CD8-positive, alpha-beta memory T cell (primary cell): ENCODE data around the gene COPS7A. TPM values are rescaled to one million over a fixed set of nuclear protein-coding genes. Genes with fewer than 3 reads are reported as not detected.

Experiments used
- CTCF ChIA-PET: fragments of 350-600 bp; sonication (Branson Sonifier 250); formaldehyde crosslinking; loops from one replicate; lab custom pipeline; 2021; ENCODE audit warnings: antibody characterized with exemption; lab: Charles Lee
- POLR2A ChIA-PET: fragments of 350-600 bp; sonication (Branson Sonifier 250); formaldehyde crosslinking; loops from one replicate; lab custom pipeline; 2021; ENCODE audit warnings: antibody characterized with exemption; lab: Charles Lee
- DNase-seq, 5 donors: peaks; one replicate each; pipeline versions ENCODE4 v3.0.0 to v3.0.0-alpha.2; 2020 to 2022; ENCODE audit warnings: mixed read lengths in 1 of 5
- H3K27ac ChIP-seq: one replicate; pipeline ENCODE4 v1.7.0; 2013; ENCODE audit warnings: low read depth, mild to moderate bottlenecking, low read length, moderate library complexity
- H3K27me3 ChIP-seq: 2 replicates; pipeline ENCODE4 v1.7.0; 2013; ENCODE audit warnings: low read length, mild to moderate bottlenecking; ENCODE audit not compliant: insufficient read depth, poor library complexity, severe bottlenecking
- H3K36me3 ChIP-seq: 2 replicates; pipeline ENCODE4 v1.7.0; 2013; ENCODE audit warnings: mild to moderate bottlenecking, low read length, moderate library complexity; ENCODE audit not compliant: insufficient read depth
- H3K4me1 ChIP-seq: 2 replicates; pipeline ENCODE4 v1.7.0; 2013; ENCODE audit warnings: mild to moderate bottlenecking, low read length, moderate library complexity; ENCODE audit not compliant: insufficient read depth
- H3K4me3 ChIP-seq: 2 replicates; pipeline ENCODE4 v1.7.0; 2013; ENCODE audit warnings: mild to moderate bottlenecking, low read length
- H3K9me3 ChIP-seq: 2 replicates; pipeline ENCODE4 v1.7.0; 2013; ENCODE audit warnings: mild to moderate bottlenecking, low read length
- H3K27ac Mint-ChIP-seq, 8 donors: one replicate each; pipeline ENCODE4 v1.8.0; 2020 to 2021; ENCODE audit warnings: mixed read lengths in 8 of 8, mild to moderate bottlenecking in 6 of 8, inconsistent platforms in 3 of 8, moderate library complexity in 3 of 8
- H3K27me3 Mint-ChIP-seq, 2 donors: one replicate each; pipeline ENCODE4 v1.8.0; 2020 to 2021; ENCODE audit warnings: mixed read lengths in 2 of 2, mild to moderate bottlenecking in 1 of 2, moderate library complexity in 1 of 2
- H3K36me3 Mint-ChIP-seq, 3 donors: one replicate each; pipeline ENCODE4 v1.8.0; 2020 to 2021; ENCODE audit warnings: mixed read lengths in 3 of 3, inconsistent platforms in 1 of 3, mild to moderate bottlenecking in 1 of 3
- H3K4me1 Mint-ChIP-seq, 3 donors: one replicate each; pipeline ENCODE4 v1.8.0; 2020 to 2021; ENCODE audit warnings: mixed read lengths in 3 of 3, inconsistent platforms in 1 of 3, mild to moderate bottlenecking in 1 of 3
- H3K4me3 Mint-ChIP-seq, 7 donors: one replicate each; pipeline ENCODE4 v1.8.0; 2020 to 2021; ENCODE audit warnings: mixed read lengths in 7 of 7, mild to moderate bottlenecking in 6 of 7, moderate library complexity in 4 of 7, inconsistent platforms in 2 of 7
- H3K9me3 Mint-ChIP-seq, 5 donors: one replicate each; pipeline ENCODE4 v1.8.0; 2020 to 2022; ENCODE audit warnings: mixed read lengths in 5 of 5, mild to moderate bottlenecking in 3 of 5, moderate library complexity in 2 of 5, inconsistent platforms in 1 of 5
- polyA plus RNA-seq: library from polyadenylated mRNA; unstranded; fragments of 300-500 nt; fragmentation: Illumina TruSeq; gene quantifications from one replicate; pipeline ENCODE4 v1.2.3, GENCODE V29; 2021
- total RNA-seq, 2 experiments: library from RNA; stranded (reverse); gene quantifications; one replicate each; pipeline ENCODE4 v1.2.3, GENCODE V29; 2021

The COPS7A gene
- total and polyA plus RNA-seq, 3 experiments from 2014 or later: 46.2 to 49.7 (median 48.8) TPM

DNA sequence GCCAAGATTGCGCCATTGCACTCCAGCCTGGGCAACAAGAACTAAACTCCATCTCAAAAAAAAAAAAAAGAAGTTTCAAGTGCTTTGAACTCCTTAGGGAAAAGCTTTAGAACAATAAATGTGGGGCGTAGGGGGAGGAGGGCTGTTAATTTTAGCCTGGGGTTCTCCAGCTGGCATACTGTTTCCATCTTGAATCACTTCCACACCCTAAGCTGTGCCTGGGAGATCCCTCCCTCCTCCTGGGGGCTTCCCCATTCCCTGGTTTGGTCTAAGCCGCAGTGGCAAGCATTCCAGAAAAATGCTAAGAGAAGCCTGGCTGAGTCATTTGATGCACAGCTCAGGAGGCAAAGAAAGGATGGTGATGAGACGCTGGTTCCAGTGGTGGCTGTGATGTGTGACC is 32.4 kb upstream of the COPS7A start:
- Mint-ChIP-seq H3K27me3 (peaks cover 0 to 1% of the 10 kb centered on the region in 2 donors), H3K4me3 (peak overlapping the region in 1 of 7 donors; percentile 23), H3K4me1 (peaks cover 27 to 43% (median 41%) of the 10 kb centered on the region in 3 donors), H3K27ac (peak overlapping the region in 4 of 8 donors; percentile 30 to 83 (median 60)), H3K9me3 (no peaks in the 10 kb centered on the region), H3K36me3 (peaks cover 0 to 29% (median 2%) of the 10 kb centered on the region in 3 donors)
- CTCF ChIA-PET: interaction anchor here (1.2 to 2.0 kb wide), 2 partner anchors 33 to 121 kb away, joined by 3 to 5 read pairs; partner anchors contain the start of gene COPS7A
- DNase-seq: no peak
- Histone ChIP-seq H3K27me3 (no peaks in the 10 kb centered on the region), H3K4me1 (peaks cover 26% of the 10 kb centered on the region), H3K27ac (no peak overlapping the region), H3K4me3 (no peak overlapping the region), H3K9me3 (no peaks in the 10 kb centered on the region), H3K36me3 (no peaks in the 10 kb centered on the region)
- POLR2A ChIA-PET: no interaction called here

DNA sequence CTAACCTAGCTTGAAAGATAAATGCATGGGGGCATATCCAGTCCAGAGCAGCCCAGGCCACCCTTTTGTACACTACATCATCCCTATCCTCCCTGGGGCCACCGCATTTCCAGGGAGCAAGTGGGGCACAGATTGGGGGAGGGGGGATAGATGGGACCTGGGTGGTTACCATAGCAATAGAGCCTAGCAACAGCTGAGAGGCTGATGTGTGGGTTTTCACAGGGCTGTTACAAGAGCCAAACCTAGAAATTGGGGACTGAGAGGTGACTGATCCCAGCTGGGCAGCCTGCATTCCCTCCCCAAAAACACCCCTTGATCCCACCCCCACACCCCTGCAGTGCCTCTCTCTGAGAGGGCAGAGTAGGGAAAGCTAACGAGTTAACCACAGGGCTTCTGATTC is 31.0 kb upstream of the COPS7A start:
- peak overlapping the region in 1 of 7 donors; percentile 4 for H3K4me3 Mint-ChIP-seq
- Histone ChIP-seq H3K27me3 (no peaks in the 10 kb centered on the region), H3K4me1 (peaks cover 16% of the 10 kb centered on the region), H3K4me3 (no peak overlapping the region), H3K9me3 (no peaks in the 10 kb centered on the region), H3K36me3 (no peaks in the 10 kb centered on the region), H3K27ac (no peak overlapping the region)
- peaks cover 0 to 1% of the 10 kb centered on the region in 2 donors for H3K27me3 Mint-ChIP-seq
- H3K36me3 Mint-ChIP-seq: peaks cover 0 to 18% (median 2%) of the 10 kb centered on the region in 3 donors
- no peaks in the 10 kb centered on the region for H3K9me3 Mint-ChIP-seq
- no peak for DNase-seq
- CTCF ChIA-PET: interaction anchor here (1.2 to 2.0 kb wide), 3 partner anchors 31 to 180 kb away, joined by 3 to 5 read pairs (median 4); partner anchors contain the start of genes COPS7A and SPSB2
- peaks cover 14 to 29% (median 27%) of the 10 kb centered on the region in 3 donors for H3K4me1 Mint-ChIP-seq
- POLR2A ChIA-PET: interaction anchor here (1.2 kb wide), 1 partner anchor 30 kb away, joined by 3 read pairs; no protein-coding TSS in a partner anchor
- H3K27ac Mint-ChIP-seq: peak overlapping the region in 3 of 8 donors; percentile 5 to 67 (median 8)

DNA sequence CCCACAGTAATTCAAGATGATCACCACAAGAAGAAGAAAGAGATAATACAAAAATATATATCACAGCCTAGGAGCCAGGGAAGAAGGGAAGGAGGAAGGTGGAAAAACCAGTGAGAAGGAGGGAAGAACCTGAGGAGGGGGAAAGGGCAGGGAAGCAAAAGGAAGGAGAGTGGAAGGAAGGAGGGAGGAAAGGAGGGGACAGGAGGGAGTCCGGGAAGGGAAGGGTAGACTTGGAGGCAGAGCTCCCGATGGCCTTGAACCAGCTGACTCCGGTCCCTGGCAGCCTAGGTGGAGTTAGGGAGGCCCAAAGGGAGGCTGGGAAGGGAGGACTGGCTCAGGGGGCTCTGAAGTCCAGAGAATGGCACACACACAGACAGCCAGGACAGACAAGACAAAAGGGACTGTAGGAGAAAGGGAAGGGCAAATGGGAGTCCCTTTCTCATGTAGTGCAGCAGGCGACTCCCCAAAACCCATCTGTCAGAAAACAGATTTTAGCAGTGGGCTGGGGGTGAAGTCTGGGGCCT is 30.0 kb upstream of the COPS7A start:
- DNase-seq: no peak
- no peak overlapping the region for H3K4me3 ChIP-seq
- H3K4me1 ChIP-seq: peaks cover 8% of the 10 kb centered on the region
- H3K36me3 ChIP-seq: no peaks in the 10 kb centered on the region
- ChIA-PET CTCF (no interaction called here), POLR2A (no interaction called here)
- H3K36me3 Mint-ChIP-seq: peaks cover 0 to 13% (median 2%) of the 10 kb centered on the region in 3 donors
- H3K4me1 Mint-ChIP-seq: peaks cover 17 to 26% (median 25%) of the 10 kb centered on the region in 3 donors
- H3K4me3 Mint-ChIP-seq: no peak overlapping the region
- no peaks in the 10 kb centered on the region for H3K9me3 Mint-ChIP-seq
- H3K27me3 ChIP-seq: no peaks in the 10 kb centered on the region
- H3K9me3 ChIP-seq: no peaks in the 10 kb centered on the region
- peaks cover 5 to 8% of the 10 kb centered on the region in 2 donors for H3K27me3 Mint-ChIP-seq
- H3K27ac Mint-ChIP-seq: peak overlapping the region in 2 of 8 donors; percentile 33 to 96
- no peak overlapping the region for H3K27ac ChIP-seq

DNA sequence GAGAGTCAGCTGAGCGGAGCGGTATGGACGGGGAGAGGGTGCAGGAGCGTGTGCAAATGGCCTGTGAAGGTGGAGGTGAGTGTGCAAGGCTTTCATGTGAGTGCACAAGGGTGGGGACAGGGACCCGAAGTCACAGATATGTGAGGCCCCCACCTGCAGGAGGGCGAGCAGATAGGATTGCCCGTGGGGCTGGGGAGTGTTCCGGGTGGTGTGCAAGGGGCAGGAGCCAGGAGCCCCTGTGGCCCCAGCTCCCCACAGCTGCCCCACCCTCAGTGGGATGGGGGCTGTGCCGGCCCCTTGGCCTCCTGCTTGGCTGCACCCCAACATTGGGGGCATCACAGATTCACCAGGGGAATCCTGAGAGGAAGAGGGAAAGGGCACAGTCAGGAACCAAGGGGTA is 29.1 kb upstream of the COPS7A start:
- Mint-ChIP-seq H3K4me1 (peaks cover 23 to 29% (median 27%) of the 10 kb centered on the region in 3 donors), H3K27ac (peak overlapping the region in 1 of 8 donors; percentile 33), H3K9me3 (no peaks in the 10 kb centered on the region), H3K36me3 (peaks cover 0 to 6% (median 2%) of the 10 kb centered on the region in 3 donors), H3K27me3 (peaks cover 11 to 12% of the 10 kb centered on the region in 2 donors), H3K4me3 (peak overlapping the region in 1 of 7 donors; percentile 73)
- no peak for DNase-seq
- H3K36me3 ChIP-seq: no peaks in the 10 kb centered on the region
- ChIA-PET POLR2A (interaction anchor here (0.5 kb wide), 1 partner anchor 46 kb away, joined by 4 read pairs; no protein-coding TSS in a partner anchor), CTCF (no interaction called here)
- H3K27ac ChIP-seq: no peak overlapping the region
- no peak overlapping the region for H3K4me3 ChIP-seq
- H3K4me1 ChIP-seq: peaks cover 8% of the 10 kb centered on the region
- H3K27me3 ChIP-seq: peaks cover 7% of the 10 kb centered on the region
- H3K9me3 ChIP-seq: no peaks in the 10 kb centered on the region

DNA sequence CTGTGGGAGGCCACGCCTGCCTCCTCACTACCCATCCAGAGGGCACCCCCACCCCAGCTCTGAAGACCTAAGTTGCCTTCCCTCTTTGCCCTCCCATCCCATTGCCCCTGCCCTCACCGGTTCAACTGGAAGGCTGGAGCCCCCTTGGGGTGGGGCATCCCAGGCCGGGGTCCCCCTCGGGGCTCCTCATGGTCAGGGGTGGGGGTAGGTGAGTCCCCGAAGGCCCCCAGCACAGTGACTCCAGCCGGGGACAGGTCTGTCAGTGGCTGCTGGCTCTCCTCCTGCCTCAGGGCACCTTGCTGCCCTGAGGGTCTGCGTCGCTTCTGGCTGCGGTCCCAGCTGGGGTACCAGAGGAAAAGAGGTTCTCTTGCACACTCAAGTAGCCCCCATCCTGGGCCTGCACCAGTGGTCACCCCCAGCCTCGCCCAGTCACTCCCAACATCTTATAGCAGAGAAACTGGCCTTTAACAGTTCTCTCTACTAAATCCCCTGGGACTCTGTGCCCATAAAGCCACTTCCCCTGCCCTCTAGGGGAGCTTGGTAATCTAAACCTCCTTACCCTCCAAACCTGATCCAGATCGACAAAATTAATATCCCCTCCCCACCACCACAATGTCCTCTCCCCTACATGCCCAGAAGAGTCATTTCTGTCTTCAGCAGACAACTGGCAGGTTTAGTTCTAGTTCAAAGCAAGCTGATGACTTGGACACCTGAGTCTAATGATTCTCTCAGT is 28.4 kb upstream of the COPS7A start:
- no peaks in the 10 kb centered on the region for H3K9me3 ChIP-seq
- no peak overlapping the region for H3K27ac ChIP-seq
- Mint-ChIP-seq H3K27me3 (peaks cover 12 to 13% of the 10 kb centered on the region in 2 donors), H3K9me3 (no peaks in the 10 kb centered on the region), H3K4me3 (peak overlapping the region in 1 of 7 donors; percentile 73), H3K36me3 (peaks cover 0 to 5% (median 2%) of the 10 kb centered on the region in 3 donors), H3K4me1 (peaks cover 16 to 23% (median 20%) of the 10 kb centered on the region in 3 donors), H3K27ac (peak overlapping the region in 1 of 8 donors; percentile 9)
- peaks cover 8% of the 10 kb centered on the region for H3K27me3 ChIP-seq
- H3K4me3 ChIP-seq: no peak overlapping the region
- ChIA-PET CTCF (interaction anchor here (0.7 to 1.2 kb wide), 2 partner anchors 68 to 76 kb away, joined by 3 read pairs; no protein-coding TSS in a partner anchor), POLR2A (no interaction called here)
- H3K36me3 ChIP-seq: no peaks in the 10 kb centered on the region
- H3K4me1 ChIP-seq: peaks cover 1% of the 10 kb centered on the region
- DNase-seq: no peak

DNA sequence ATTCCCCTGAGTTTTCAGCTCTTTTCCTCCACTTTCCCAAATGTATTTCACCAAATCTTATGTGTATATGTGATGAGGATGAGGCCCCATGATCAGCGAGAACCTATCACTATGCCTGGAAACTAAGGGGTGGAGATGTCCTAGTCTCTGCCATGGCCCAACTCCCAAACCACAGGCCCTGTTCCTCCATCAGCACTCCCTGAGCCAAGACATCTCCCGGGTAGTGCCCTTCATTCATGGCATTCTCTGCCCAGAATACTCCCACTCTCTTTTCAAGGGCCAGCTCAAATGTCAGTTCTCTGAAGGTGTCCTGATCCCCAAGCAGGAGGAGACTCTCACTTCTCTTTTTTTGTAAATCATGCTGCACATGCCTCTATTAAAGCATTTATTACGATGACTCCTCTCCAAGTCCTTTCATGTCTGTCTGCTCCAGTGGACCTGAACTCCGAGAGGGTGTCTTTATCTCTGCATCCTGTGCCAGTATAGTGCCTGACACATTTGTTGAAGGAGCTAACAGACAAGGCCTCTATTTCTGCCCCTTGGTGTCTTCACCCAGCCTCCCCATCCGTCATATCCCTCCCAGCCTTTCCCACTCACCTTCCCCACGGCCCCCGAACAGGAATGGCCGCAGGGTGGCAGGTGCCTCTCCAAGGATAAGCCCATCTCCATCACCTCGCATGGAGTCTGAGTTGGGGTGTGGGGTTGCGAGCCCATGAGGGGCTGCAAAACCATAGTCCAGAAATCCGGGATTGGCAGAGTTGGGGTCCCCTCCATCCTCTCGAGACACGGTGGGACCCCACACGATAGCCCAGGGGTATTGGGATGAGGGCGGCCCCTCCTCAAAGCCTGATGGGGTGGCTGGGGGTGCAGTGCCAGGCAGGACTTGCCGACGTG is 26.9 kb upstream of the COPS7A start:
- peaks cover 26 to 31% (median 28%) of the 10 kb centered on the region in 3 donors for H3K4me1 Mint-ChIP-seq
- peak overlapping the region in 1 of 7 donors; percentile 23 for H3K4me3 Mint-ChIP-seq
- H3K4me1 ChIP-seq: peaks cover 5% of the 10 kb centered on the region
- no peak overlapping the region for H3K27ac ChIP-seq
- peak overlapping the region in 1 of 8 donors; percentile 57 for H3K27ac Mint-ChIP-seq
- no peaks in the 10 kb centered on the region for H3K36me3 ChIP-seq
- H3K36me3 Mint-ChIP-seq: peaks cover 0 to 5% (median 2%) of the 10 kb centered on the region in 3 donors
- no peak overlapping the region for H3K4me3 ChIP-seq
- H3K27me3 Mint-ChIP-seq: peaks cover 24 to 26% of the 10 kb centered on the region in 2 donors
- DNase-seq: no peak
- H3K9me3 ChIP-seq: no peaks in the 10 kb centered on the region
- ChIA-PET CTCF (no interaction called here), POLR2A (no interaction called here)
- peaks cover 0 to 2% (median 0%) of the 10 kb centered on the region in 5 donors for H3K9me3 Mint-ChIP-seq
- peaks cover 21% of the 10 kb centered on the region for H3K27me3 ChIP-seq

DNA sequence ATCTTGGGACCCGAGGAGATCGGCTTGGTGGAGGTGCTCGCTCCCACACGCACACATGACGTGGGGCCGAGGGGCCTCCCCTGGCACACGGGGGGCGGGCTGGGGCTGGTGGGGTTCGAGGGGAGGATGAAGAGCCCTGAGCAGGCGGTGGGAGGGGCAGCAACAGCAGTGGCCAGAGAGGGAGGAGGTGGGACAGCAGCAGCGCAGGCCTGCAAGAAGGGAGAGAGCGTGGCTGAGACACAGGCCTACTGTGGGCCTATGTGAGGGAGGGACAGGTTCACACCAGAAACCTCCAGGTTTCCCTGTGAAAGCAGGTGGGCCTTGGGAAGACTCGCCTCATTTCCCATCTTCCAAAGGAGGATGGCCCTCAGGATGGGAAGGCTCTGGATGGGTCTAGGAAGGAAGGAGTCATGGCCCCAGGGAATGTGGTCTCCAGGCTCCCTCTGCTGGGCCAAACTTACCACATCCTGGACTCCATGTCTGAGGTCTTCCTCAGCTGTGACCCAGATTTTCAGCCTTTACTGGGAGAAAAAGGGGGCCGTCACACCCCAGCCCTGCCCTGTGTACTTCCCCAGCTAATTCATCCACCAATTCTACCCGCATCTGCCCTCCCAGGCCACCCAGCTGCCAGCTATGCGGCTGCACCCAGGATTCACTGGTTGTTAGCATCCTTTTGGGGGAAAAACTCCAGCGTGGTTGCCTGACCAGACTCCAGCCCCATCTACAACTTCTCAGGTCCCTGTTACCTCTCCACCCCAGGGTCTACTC is 26.1 kb upstream of the COPS7A start:
- CTCF ChIA-PET: interaction anchor here (1.2 to 1.4 kb wide), 2 partner anchors 8 to 79 kb away, joined by 3 read pairs; no protein-coding TSS in a partner anchor
- peaks cover 0 to 2% (median 0%) of the 10 kb centered on the region in 5 donors for H3K9me3 Mint-ChIP-seq
- peaks cover 32 to 33% of the 10 kb centered on the region in 2 donors for H3K27me3 Mint-ChIP-seq
- no peak overlapping the region for H3K4me3 ChIP-seq
- H3K4me3 Mint-ChIP-seq: peak overlapping the region in 2 of 7 donors; percentile 15 to 46
- H3K27ac ChIP-seq: no peak overlapping the region
- DNase-seq: peak in 1 of 5 donors; percentile 9
- peaks cover 26 to 28% (median 27%) of the 10 kb centered on the region in 3 donors for H3K4me1 Mint-ChIP-seq
- H3K4me1 ChIP-seq: peaks cover 5% of the 10 kb centered on the region
- H3K36me3 ChIP-seq: no peaks in the 10 kb centered on the region
- H3K36me3 Mint-ChIP-seq: peaks cover 0 to 2% (median 0%) of the 10 kb centered on the region in 3 donors
- H3K27ac Mint-ChIP-seq: peak overlapping the region in 3 of 8 donors; percentile 36 to 64 (median 45)
- H3K9me3 ChIP-seq: no peaks in the 10 kb centered on the region
- POLR2A ChIA-PET: interaction anchor here (0.6 kb wide), 1 partner anchor 8 kb away, joined by 3 read pairs; the partner anchor contains the start of gene ZNF384
- peaks cover 26% of the 10 kb centered on the region for H3K27me3 ChIP-seq
